Choroid plexus epithelial cell (primary cell): ENCODE results near the gene ITGA2.

Experiments used
- DNase-seq: peaks from one replicate; pipeline ENCODE4 v3.0.0-alpha.2; 2010; ENCODE audit warnings: low read depth
- H3K4me3 ChIP-seq: 2 replicates; pipeline ENCODE4 v1.5.1; 2011; ENCODE audit warnings: low read depth, mild to moderate bottlenecking, control low read depth, low read length, moderate library complexity
- CTCF ChIP-seq: conservative IDR thresholded peaks from 2 replicates; pipeline ENCODE4 v1.5.1; 2011; ENCODE audit warnings: low read depth, mild to moderate bottlenecking, control low read depth, inconsistent platforms, low read length, moderate library complexity

The ITGA2 gene

DNA sequence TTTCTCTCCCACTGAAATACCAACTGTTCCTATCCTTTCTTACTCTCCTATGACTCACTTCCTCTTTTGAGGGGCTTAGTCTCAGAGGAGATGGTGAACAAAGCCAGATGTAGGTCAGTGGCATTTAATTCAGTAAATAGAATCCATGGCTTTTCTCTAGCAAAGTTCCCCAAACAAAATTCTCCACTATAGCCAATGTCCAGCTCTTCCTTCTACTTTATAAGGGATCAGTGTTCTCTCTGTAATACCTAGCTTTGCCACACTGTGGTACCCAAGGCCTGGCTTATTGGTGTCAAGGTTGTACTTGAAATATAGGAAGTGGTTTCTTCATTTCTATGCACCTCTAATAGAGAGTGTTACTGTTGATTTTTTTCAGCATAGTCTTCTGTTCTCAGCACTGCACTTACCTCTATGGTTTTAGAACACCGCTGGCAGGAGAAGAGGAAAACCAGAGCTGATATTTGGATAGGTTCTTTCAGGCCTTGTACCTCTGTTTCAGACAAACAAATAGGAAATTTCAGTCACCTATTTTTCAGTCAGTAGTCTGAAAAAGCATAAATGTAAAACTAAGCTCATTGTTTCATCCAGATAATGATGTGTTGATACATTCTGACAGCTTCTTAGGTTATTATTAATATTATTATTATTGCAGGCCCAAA is 40.6 kb upstream of the ITGA2 start:
- peak; percentile 75 for TF ChIP-seq CTCF
- DNase-seq, result peak; percentile 93
- H3K4me3 ChIP-seq, result no peak overlapping the region

DNA sequence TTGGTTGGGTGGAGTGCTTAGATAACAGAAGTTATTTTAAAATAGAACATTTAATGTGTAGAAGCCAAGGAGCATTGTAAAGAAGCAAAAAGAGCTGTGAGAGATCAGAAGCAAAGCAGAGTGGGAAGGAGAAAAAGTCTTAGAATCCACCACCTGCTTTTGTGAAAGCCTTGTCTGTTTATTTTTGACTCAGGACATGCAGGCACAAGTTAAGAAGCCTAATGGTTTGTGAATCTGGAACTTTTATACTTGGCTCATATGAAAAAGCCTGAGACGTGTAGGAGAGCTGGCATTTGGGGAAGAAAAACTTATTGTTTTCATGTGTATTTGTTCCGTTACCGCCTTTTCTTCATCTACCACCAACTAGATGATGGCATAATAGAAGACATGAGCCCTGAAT is 38.5 kb upstream of the ITGA2 start:
- no peak for DNase-seq
- no peak for TF ChIP-seq CTCF
- no peak overlapping the region for H3K4me3 ChIP-seq

DNA sequence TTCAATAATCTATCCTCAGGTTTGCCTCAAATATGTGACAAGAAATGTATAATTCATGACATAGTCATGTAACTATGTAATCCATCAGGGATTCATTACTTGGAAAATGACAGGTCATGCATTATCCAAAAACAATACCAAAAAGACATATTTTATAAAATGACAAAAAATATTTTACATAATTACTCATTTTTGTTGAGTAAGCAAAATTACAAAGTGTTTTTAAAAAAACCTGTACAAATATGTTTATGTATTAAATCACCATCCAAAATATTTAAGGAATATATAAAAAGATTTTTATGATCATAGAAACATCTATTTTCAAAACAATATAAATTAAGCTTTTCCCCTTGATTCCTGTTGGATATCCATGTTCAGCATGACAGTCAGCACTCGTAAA is 36.7 kb upstream of the ITGA2 start:
- no peak for DNase-seq
- no peak overlapping the region for H3K4me3 ChIP-seq

DNA sequence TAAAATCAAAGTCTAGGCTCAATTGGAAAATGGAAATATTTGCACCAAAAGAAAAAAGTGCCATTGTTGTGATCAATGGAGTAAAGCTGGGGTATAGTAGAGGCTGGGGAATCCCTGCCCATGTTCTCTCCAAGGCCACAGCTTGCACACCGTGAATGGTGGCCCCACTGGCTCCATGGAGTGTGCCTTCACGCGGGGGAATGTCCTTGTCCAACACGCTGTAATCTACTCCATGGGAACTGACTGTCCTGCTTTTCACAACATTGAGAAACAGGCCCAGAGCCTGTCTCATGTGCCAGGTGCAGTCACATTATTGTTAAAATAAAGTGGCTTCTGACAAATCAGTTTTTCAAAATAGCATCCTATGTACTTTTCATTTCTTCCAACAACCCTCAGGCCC is 33.1 kb upstream of the ITGA2 start:
- no peak overlapping the region for H3K4me3 ChIP-seq
- TF ChIP-seq CTCF, result no peak
- no peak for DNase-seq

More for the DNA sequence above, 36.7 kb upstream of the ITGA2 start:
- TF ChIP-seq CTCF, result no peak

GRCh38 chr5:52956915-52957747 is 32.0 kb upstream of the ITGA2 start:
- no peak overlapping the region for H3K4me3 ChIP-seq
- TF ChIP-seq CTCF, result no peak
- DNase-seq, result no peak

DNA sequence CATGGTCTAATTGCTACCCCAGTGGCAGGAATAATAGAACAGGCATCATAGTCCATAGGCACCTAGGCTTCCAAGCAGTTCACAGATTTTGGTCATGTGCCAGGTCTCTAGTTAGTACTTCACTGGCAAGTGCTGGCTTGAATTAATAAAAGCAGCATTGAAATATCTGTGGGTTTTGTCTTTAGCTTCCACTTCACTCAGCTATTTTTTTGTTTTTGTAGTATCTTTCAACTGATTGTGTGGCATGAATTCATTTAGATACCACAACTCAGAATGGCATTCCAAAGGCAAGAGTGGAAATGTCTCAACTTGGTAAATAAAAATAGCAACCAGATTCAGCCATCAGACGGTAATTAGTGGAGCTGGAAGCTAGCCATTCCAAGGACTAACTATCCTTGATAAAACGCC is 27.9 kb upstream of the ITGA2 start:
- TF ChIP-seq CTCF, result no peak
- no peak overlapping the region for H3K4me3 ChIP-seq
- DNase-seq, result peak; percentile 40

DNA sequence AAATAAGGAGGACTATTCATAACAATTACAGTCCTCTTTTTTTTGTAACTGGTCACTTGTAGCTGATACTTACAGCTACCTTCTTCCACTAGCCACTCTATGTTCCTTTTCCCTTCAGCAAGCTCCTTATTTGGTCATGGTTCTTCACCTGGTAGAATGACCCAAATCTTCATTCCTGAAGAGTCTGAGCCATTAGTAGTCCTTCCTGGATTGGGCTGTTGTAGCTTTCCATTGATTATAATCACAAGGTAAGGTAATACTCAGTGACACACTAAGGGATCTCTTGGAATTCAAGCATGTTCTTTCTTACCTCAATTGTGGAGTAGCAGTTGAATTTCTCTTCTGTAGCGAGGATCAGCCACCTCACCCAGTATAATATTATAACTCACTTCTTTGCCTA is 25.5 kb upstream of the ITGA2 start:
- DNase-seq, result no peak
- no peak overlapping the region for H3K4me3 ChIP-seq
- TF ChIP-seq CTCF, result no peak
